GM19468 (cell line): ENCODE measurements around the gene CTNNA2.

ENCODE experiments used
- ATAC-seq: cut with Tn5 transposase; IDR thresholded peaks from one replicate; pipeline ENCODE4 v1.9.1; 2021; ENCODE audit warnings: mild to moderate bottlenecking, moderate library complexity, moderate number of reproducible peaks; ENCODE audit not compliant: unreplicated experiment; ENCODE audit errors: extremely low read depth

Gene CTNNA2

GRCh38 chr2:80335411-80335810, 822.6 kb downstream of the CTNNA2 start:
- no peak for ATAC-seq

GRCh38 chr2:80338794-80339193, 825.9 kb downstream of the CTNNA2 start:
- ATAC-seq = no peak

GRCh38 chr2:80340022-80340421, 827.2 kb downstream of the CTNNA2 start:
- ATAC-seq = no peak

GRCh38 chr2:80348078-80348477, 835.2 kb downstream of the CTNNA2 start:
- ATAC-seq = no peak

GRCh38 chr2:80348953-80349352, 836.1 kb downstream of the CTNNA2 start:
- no peak for ATAC-seq

- no peak for ATAC-seq
These were observed 838.4 kb downstream of the CTNNA2 start for GRCh38 chr2:80351231-80351630.

GRCh38 chr2:80354858-80355257, 842.0 kb downstream of the CTNNA2 start:
- no peak for ATAC-seq

- no peak for ATAC-seq
These were observed 849.1 kb downstream of the CTNNA2 start for GRCh38 chr2:80361904-80362303.

- ATAC-seq = no peak
These were observed 850.5 kb downstream of the CTNNA2 start for GRCh38 chr2:80363330-80363729.

GRCh38 chr2:80363791-80364349, 851.0 kb downstream of the CTNNA2 start:
- ATAC-seq = no peak

- no peak for ATAC-seq
These were observed 851.8 kb downstream of the CTNNA2 start for GRCh38 chr2:80364524-80365212.

- ATAC-seq = no peak
These were observed 852.9 kb downstream of the CTNNA2 start for GRCh38 chr2:80365762-80366161.

- no peak for ATAC-seq
These were observed 857.6 kb downstream of the CTNNA2 start for GRCh38 chr2:80370375-80371009.

GRCh38 chr2:80374105-80374504, 861.3 kb downstream of the CTNNA2 start:
- ATAC-seq = no peak

GRCh38 chr2:80377071-80377470, 864.2 kb downstream of the CTNNA2 start:
- no peak for ATAC-seq

GRCh38 chr2:80380736-80381135, 867.9 kb downstream of the CTNNA2 start:
- no peak for ATAC-seq

GRCh38 chr2:80381666-80382065, 868.8 kb downstream of the CTNNA2 start:
- ATAC-seq = no peak

- no peak for ATAC-seq
These were observed 879.6 kb downstream of the CTNNA2 start for GRCh38 chr2:80392441-80392840.

GRCh38 chr2:80393991-80394390, 881.1 kb downstream of the CTNNA2 start:
- no peak for ATAC-seq

GRCh38 chr2:80395251-80395650, 882.4 kb downstream of the CTNNA2 start:
- ATAC-seq = no peak

- ATAC-seq = no peak
These were observed 883.4 kb downstream of the CTNNA2 start for GRCh38 chr2:80396276-80396675.

GRCh38 chr2:80403081-80403480, 890.2 kb downstream of the CTNNA2 start:
- ATAC-seq = no peak
